Right lobe of liver (tissue), 4 donors: ENCODE data around the gene GNL3.

Experiments used
- POLR2A ChIP-seq: fragments of 450-650 bp; IDR thresholded peaks from one replicate; pipeline ENCODE4 v1.6.1; 2017; ENCODE audit warnings: antibody characterized with exemption, mild to moderate bottlenecking
- TF ChIP-seq, protein P1 (sequence below), 4 donors: fragments of 200-600 bp in 3 of 4; fragments of 450-650 bp in 1 of 4; IDR thresholded peaks; one replicate each; pipeline versions ENCODE4 v1.5.1 to v1.8.0; 2016 to 2022; ENCODE audit warnings: antibody characterized with exemption in 4 of 4, mild to moderate bottlenecking in 2 of 4
- donor health status: DM: no; HTN: no; CAD: no.
- donor health status: DM: no; HTN: no; CAD: no.
- donor health status: DM: no; HTN: yes; CAD: no.

DNA sequence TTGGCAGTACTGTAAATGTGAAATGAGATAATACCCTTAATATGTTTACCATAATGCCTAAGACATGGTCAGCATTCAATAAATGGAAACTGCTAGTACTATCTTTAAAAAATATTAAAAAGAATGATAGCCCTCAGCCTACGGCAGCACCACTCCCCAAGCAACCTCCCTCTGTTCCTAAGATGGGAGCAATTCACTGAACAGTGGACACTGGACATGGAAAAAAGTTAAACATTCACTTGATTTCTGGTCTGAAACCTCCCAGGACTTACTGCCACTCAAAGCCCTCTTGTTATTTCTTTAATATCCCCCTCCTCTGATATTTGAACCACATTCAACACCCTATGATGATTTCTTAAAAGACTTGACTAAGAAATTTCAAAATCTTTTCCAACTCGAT lies 57.9 kb downstream of the GNL3 start:
- TF ChIP-seq POLR2A, result no peak
- TF ChIP-seq, protein P1, sequence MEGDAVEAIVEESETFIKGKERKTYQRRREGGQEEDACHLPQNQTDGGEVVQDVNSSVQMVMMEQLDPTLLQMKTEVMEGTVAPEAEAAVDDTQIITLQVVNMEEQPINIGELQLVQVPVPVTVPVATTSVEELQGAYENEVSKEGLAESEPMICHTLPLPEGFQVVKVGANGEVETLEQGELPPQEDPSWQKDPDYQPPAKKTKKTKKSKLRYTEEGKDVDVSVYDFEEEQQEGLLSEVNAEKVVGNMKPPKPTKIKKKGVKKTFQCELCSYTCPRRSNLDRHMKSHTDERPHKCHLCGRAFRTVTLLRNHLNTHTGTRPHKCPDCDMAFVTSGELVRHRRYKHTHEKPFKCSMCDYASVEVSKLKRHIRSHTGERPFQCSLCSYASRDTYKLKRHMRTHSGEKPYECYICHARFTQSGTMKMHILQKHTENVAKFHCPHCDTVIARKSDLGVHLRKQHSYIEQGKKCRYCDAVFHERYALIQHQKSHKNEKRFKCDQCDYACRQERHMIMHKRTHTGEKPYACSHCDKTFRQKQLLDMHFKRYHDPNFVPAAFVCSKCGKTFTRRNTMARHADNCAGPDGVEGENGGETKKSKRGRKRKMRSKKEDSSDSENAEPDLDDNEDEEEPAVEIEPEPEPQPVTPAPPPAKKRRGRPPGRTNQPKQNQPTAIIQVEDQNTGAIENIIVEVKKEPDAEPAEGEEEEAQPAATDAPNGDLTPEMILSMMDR (IDR thresholded peaks at IDR 0.05), result no peak
